Small intestine (tissue), 7 donors: ENCODE data around the gene ST6GAL1. TPM values are rescaled to one million over a fixed set of nuclear protein-coding genes. Genes with fewer than 3 reads are reported as not detected.
"Not testable (repeated sequence)": the region's sequence is repeated elsewhere in the genome, so short reads cannot be mapped to it uniquely, and the experiment has no call there.

Experiments used
- DNase-seq, 2 donors: peaks; one replicate each; pipeline versions ENCODE4 v3.0.0 to v3.0.0-alpha.2; 2013
- FAIRE-seq: peaks from 2 replicates; lab custom pipeline; 2012; peaks lifted over from hg19 to GRCh38; lab: Jason Lieb, UNC
- H3K27ac ChIP-seq, 3 donors: one replicate each; pipeline ENCODE4 v1.5.1; 2013; ENCODE audit warnings: low read length in 2 of 3, mild to moderate bottlenecking in 2 of 3, control low read depth in 1 of 3, inconsistent platforms in 1 of 3, low read depth in 1 of 3, moderate library complexity in 1 of 3
- H3K27me3 ChIP-seq, 3 donors: one replicate each; pipeline ENCODE4 v1.6.1; 2013; ENCODE audit warnings: low read length in 3 of 3, inconsistent platforms in 1 of 3; ENCODE audit not compliant: control insufficient read depth in 3 of 3, insufficient read depth in 3 of 3
- H3K36me3 ChIP-seq, 3 donors: one replicate each; pipeline ENCODE4 v1.6.1; 2013; ENCODE audit warnings: low read length in 3 of 3, inconsistent platforms in 1 of 3, low read depth in 1 of 3, mild to moderate bottlenecking in 1 of 3, moderate library complexity in 1 of 3; ENCODE audit not compliant: control insufficient read depth in 3 of 3, insufficient read depth in 2 of 3
- H3K4me1 ChIP-seq, 3 donors: one replicate each; pipeline ENCODE4 v1.6.1; 2013; ENCODE audit warnings: low read length in 2 of 3, inconsistent platforms in 1 of 3, low read depth in 1 of 3, mild to moderate bottlenecking in 1 of 3, moderate library complexity in 1 of 3; ENCODE audit not compliant: control insufficient read depth in 3 of 3, insufficient read depth in 2 of 3
- H3K4me3 ChIP-seq, 3 donors: one replicate each; pipeline ENCODE4 v1.5.1; 2013; ENCODE audit warnings: low read length in 3 of 3, control low read depth in 1 of 3, inconsistent platforms in 1 of 3, low read depth in 1 of 3, mild to moderate bottlenecking in 1 of 3, moderate library complexity in 1 of 3
- H3K9me3 ChIP-seq, 2 donors: one replicate each; pipeline ENCODE4 v1.6.1; 2013; ENCODE audit warnings: low read depth in 1 of 2, low read length in 1 of 2; ENCODE audit not compliant: control insufficient read depth in 2 of 2, insufficient read depth in 1 of 2
- WGBS, 3 donors: extraction: QIAGEN DNeasy Blood & Tissue Kit; methylation state at CpG; one replicate each; pipeline ENCODE4 v1.1.7; 2013; 5-methylcytosine and 5-hydroxymethylcytosine counted together
- polyA plus RNA-seq, 4 donors: library from polyadenylated mRNA; stranded (reverse) in 3 of 4; unstranded in 1 of 4; fragments of 200-250 nt in 3 of 4; fragments of 120-200 nt in 1 of 4; gene quantifications; one replicate each; pipeline versions ENCODE4 v1.2.1 to v1.2.3, GENCODE V29; 2013
- donor health status: healthy with polysubstance abuse.
- donor health status: control.
- donor health status: control.
- donor health status: Bipolar disorder and iron deficiency.
- donor health status: healthy.

The ST6GAL1 gene
- polyA plus RNA-seq, 4 donors: 0.45 to 219 (median 11.0) TPM

GRCh38 chr3:186888569-186888968, 41.8 kb upstream of the ST6GAL1 start:
- H3K4me3 ChIP-seq: no peak overlapping the region
- H3K9me3 ChIP-seq: no peaks in the 10 kb centered on the region
- no peak overlapping the region for H3K27ac ChIP-seq
- H3K36me3 ChIP-seq: no peaks in the 10 kb centered on the region
- DNase-seq (no peak), FAIRE-seq (no peak)
- 23 to 34% (median 30%) methylated on average over 6 of the region's 6 CpGs for WGBS, 3 donors
- H3K27me3 ChIP-seq: no peaks in the 10 kb centered on the region
- H3K4me1 ChIP-seq: peaks cover 0 to 2% (median 0%) of the 10 kb centered on the region in 3 donors

GRCh38 chr3:186889698-186890097, 40.6 kb upstream of the ST6GAL1 start:
- DNase-seq, H3K27ac ChIP-seq, H3K36me3 ChIP-seq, H3K9me3 ChIP-seq, FAIRE-seq, H3K4me3 ChIP-seq, H3K27me3 ChIP-seq, H3K4me1 ChIP-seq: not testable (repeated sequence)
- WGBS, 3 donors: 90 to 98% (median 91%) methylated on average over 4 of the region's 4 CpGs

- H3K36me3 ChIP-seq: no peaks in the 10 kb centered on the region
- no peak for DNase-seq
- H3K27ac ChIP-seq: no peak overlapping the region
- no peak overlapping the region for H3K4me3 ChIP-seq
- H3K4me1 ChIP-seq: peaks cover 0 to 2% (median 0%) of the 10 kb centered on the region in 3 donors
- no peaks in the 10 kb centered on the region for H3K27me3 ChIP-seq
- FAIRE-seq: no peak
- H3K9me3 ChIP-seq: peaks cover 0 to 10% of the 10 kb centered on the region in 2 donors
Measured at GRCh38 chr3:186890911-186891310, 39.4 kb upstream of the ST6GAL1 start.

GRCh38 chr3:186893071-186893470, 37.3 kb upstream of the ST6GAL1 start:
- H3K27me3 ChIP-seq, H3K4me3 ChIP-seq, DNase-seq, H3K4me1 ChIP-seq, FAIRE-seq, H3K36me3 ChIP-seq, H3K27ac ChIP-seq: not testable (repeated sequence)
- no CpG with 5 or more reads among the region's 2 CpGs for WGBS, 3 donors
- peaks cover 0 to 12% of the 10 kb centered on the region in 2 donors for H3K9me3 ChIP-seq

GRCh38 chr3:186895406-186895805, 34.9 kb upstream of the ST6GAL1 start:
- DNase-seq (no peak), FAIRE-seq (no peak)
- WGBS, 3 donors: 72 to 83% (median 79%) methylated on average over 5 of the region's 5 CpGs
- Histone ChIP-seq H3K36me3 (no peaks in the 10 kb centered on the region), H3K4me3 (no peak overlapping the region), H3K4me1 (no peaks in the 10 kb centered on the region), H3K27me3 (no peaks in the 10 kb centered on the region), H3K27ac (no peak overlapping the region), H3K9me3 (peaks cover 0 to 12% of the 10 kb centered on the region in 2 donors)

GRCh38 chr3:186896006-186896405, 34.3 kb upstream of the ST6GAL1 start:
- no peak for DNase-seq

GRCh38 chr3:186896875-186897274, 33.5 kb upstream of the ST6GAL1 start:
- H3K27me3 ChIP-seq: no peaks in the 10 kb centered on the region
- FAIRE-seq: no peak
- peaks cover 0 to 12% of the 10 kb centered on the region in 2 donors for H3K9me3 ChIP-seq
- DNase-seq: no peak
- WGBS, 3 donors: 64 to 77% (median 73%) methylated on average over 3 to 4 of the region's 4 CpGs
- H3K4me3 ChIP-seq: no peak overlapping the region
- no peaks in the 10 kb centered on the region for H3K36me3 ChIP-seq
- H3K27ac ChIP-seq: no peak overlapping the region
- H3K4me1 ChIP-seq: no peaks in the 10 kb centered on the region

More at GRCh38 chr3:186896006-186896405, 34.3 kb upstream of the ST6GAL1 start:
- H3K27ac ChIP-seq: no peak overlapping the region
- no peak for FAIRE-seq
- H3K27me3 ChIP-seq: no peaks in the 10 kb centered on the region
- no peaks in the 10 kb centered on the region for H3K4me1 ChIP-seq
- no peak overlapping the region for H3K4me3 ChIP-seq
- 89 to 96% (median 90%) methylated on average over 4 of the region's 4 CpGs for WGBS, 3 donors
- H3K36me3 ChIP-seq: no peaks in the 10 kb centered on the region
- H3K9me3 ChIP-seq: peaks cover 0 to 12% of the 10 kb centered on the region in 2 donors

GRCh38 chr3:186901135-186901734, 29.1 kb upstream of the ST6GAL1 start:
- H3K36me3 ChIP-seq: no peaks in the 10 kb centered on the region
- DNase-seq: no peak
- H3K9me3 ChIP-seq: no peaks in the 10 kb centered on the region
- H3K4me1 ChIP-seq: no peaks in the 10 kb centered on the region
- H3K27ac ChIP-seq: no peak overlapping the region
- no peak overlapping the region for H3K4me3 ChIP-seq
- no peaks in the 10 kb centered on the region for H3K27me3 ChIP-seq
- no peak for FAIRE-seq
- 73 to 94% (median 88%) methylated on average over 1 of the region's 1 CpG for WGBS, 3 donors

GRCh38 chr3:186902154-186902553, 28.2 kb upstream of the ST6GAL1 start:
- Histone ChIP-seq H3K36me3 (no peaks in the 10 kb centered on the region), H3K27me3 (no peaks in the 10 kb centered on the region), H3K4me1 (no peaks in the 10 kb centered on the region), H3K9me3 (no peaks in the 10 kb centered on the region), H3K4me3 (no peak overlapping the region), H3K27ac (no peak overlapping the region)
- no peak for FAIRE-seq
- DNase-seq: no peak
- WGBS, 3 donors: 75 to 89% (median 75%) methylated on average over 3 of the region's 3 CpGs
